NCI-H2107 treated with DMSO at 0.1 percent for 48 hours (cell line): ENCODE measurements around the gene FSTL4.

Source experiments
- DNase-seq: peaks from one replicate; lab custom pipeline; 2025; ENCODE audit not compliant: unreplicated experiment; lab: John Stamatoyannopoulos, UW

The FSTL4 gene

DNA sequence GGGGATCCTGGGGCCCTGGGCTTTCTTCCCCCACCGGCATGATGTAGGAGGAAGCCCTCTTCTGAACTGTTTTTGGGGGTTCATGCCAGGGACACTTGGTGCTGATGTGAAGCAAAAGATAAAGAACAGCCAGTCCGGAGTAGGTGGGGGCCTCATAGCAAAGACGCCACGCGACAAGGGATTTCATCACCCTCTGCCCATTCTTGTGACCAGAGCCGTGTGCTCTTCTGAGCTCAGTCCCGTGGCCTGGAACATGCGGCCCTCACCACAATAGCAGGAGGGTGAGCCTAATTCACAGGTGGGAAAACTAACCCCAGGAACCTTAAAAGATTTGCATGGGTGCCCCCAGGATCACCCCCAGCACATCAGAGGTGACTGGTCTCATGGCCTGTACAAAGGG is 334.6 kb downstream of the FSTL4 start:
- no peak for DNase-seq

DNA sequence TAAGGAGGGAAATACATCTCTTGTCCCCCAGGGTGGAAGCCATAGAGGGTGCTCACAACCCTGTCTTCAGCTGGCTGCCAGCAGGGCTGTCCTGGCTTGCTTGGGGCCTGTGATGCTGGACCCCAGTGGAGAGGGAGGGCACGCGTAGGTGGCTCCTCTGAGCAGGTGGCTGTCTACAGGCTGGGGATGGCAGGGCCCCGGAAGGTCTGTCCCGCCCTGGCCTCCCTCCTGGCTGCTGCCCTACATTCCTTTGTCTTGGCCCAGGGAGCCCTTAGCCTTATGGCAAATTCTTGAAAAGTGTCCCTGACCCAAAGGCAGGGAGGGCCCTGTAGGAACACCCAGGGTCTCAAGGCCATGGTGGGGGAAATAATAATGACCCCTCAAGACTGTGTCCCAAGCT is 336.2 kb downstream of the FSTL4 start:
- DNase-seq = no peak

DNA sequence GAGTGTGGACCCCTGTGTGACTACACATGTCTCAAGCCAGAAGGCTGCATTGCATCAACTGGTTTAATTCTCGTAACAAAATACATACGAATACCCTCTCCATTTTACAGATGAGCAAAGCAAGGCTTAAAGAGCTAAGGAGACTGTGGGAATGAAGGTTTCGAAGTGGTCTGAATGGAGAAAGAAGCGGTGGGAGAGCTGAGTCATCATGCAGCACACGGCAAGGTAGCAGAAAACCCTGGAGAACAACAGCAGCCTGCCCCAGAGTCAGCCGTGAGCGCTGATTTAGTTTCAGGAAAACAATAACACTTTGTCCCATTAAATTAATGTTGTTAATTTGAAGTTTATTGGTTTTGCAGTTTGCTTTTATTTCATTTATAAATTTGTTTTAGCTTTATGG is 336.7 kb downstream of the FSTL4 start:
- DNase-seq = no peak

DNA sequence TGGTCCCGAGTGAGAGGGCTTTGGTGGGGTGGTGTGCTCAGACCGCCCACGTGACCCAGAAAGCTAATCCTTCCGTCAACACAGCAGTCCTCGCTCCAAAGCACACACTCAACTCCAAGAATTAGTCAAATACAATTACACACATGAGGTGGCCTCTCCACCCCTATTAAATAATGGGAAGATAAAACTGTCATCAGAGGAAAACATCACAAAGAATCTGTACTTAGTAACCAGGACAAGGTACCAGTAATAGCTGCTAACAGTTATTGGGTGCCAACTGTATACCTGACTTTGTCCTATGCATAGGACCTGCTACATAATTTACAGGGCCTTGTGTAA is 337.8 kb downstream of the FSTL4 start:
- DNase-seq = no peak

DNA sequence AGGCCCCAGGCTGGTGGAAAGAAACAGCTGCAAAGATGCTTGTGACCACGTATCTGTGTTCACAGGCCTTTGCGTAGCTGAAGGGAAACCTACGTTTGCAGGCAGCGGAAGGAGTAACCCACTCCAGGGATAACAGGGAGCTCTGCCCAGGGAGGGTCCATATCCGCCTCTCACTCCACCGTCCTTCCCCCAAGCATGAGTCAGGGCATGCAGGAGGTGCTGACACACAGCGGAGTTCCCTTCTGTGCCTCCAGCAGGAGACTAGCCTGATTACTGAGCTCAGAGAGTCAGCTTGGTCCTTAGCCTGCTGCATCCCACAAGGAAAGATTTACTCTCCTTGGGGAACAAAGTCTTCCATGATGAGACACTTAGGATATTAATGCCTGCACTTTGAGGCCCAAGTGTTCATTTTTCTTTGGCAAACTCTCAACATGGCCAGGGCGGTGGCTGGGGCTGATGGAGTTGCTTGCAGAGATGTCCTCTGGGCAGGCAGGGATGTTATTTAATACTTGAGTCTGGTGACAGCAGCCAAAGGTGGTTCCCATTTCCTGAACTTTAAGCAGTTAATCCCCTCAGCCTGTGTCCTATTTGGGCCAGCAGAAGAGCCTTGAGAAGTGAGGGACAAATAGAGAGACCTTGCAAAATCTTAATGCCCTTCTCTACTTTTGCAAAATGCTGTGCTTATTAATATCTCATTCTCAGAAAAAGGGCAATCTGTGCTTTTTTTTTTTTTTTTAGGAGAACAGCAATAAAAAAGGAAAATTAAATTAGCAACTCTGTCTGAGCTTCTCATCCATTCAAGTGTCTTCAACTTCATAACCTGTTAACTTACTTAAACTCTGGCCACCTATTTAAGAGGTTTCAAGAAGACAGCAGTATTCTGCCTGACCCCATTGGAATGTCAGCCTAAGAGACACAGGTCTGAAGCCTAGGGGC is 338.4 kb downstream of the FSTL4 start:
- DNase-seq = no peak

DNA sequence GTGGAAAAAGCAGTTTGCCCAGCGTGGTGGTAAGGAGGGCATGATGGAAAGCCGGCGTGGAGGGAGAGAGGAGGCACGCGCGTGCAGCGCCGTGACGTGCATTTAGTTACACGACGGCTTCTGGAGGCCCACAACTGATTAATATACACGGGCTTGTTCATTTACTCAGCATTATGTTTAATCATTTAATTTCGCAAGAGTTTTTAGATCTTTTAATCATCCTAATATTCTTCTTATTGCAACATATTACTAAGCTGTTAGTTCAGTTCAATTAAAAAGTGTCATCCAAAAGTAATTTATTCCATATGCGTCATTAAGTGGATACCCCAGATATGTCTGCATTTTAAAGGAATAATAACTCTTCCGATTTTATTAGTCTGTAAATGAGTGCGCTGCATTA is 340.0 kb downstream of the FSTL4 start:
- DNase-seq = no peak

DNA sequence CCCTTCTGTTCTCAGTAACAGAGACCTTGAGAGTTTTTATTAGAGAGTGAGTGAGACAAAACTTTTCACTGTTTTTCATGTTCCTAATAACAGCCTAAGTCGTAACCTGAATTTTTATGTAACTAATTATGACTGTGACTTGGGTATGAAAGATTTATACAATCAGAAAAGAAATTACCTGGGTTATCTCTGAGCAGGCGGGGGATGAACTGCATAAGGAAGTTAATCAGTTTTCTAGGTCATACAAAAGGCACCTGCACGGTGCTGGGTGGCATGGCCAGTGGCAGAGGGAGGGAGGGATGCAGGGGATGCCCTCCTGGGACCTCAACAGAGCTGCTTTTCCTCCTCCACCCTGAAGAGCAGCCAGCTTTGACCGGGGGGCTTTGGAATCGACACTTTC is 340.7 kb downstream of the FSTL4 start:
- no peak for DNase-seq

DNA sequence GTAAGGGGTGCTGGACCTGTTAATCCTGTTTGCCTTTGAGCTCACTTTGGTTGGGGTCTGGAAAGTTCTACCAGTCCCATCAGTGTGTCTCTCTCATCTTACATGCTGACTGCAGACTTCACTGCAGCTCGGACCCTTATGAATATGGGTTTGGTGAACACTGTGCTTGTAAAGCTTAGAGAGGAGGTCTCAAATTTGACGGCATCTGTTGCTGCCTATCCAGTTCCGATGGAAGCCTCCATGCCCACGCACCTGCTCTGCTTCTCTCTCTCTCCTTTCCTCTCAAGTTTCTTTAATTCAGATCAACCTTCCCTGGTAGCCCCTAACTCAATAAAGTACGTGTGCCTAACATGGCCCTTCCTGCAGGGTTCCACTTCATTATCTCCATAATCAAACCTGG is 342.6 kb downstream of the FSTL4 start:
- no peak for DNase-seq

DNA sequence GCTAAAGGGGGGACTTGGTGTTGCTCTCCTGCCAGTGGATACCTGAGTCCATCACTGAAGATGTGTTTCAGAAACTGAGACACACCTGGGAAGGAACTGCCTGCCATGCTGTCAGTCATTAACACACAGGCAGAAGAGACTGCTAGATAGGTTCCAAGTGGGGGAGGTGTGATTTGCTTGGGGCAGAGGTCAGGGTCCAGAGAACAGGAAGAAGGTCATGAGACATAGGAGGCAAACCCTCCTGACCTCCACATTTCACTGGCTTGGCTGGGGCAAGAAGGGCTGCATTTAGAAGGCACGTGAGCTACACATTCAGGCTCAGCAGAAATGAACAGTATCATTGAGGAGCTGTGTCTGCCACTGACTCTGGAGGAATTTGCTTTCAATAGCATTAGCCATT is 344.7 kb downstream of the FSTL4 start:
- no peak for DNase-seq

DNA sequence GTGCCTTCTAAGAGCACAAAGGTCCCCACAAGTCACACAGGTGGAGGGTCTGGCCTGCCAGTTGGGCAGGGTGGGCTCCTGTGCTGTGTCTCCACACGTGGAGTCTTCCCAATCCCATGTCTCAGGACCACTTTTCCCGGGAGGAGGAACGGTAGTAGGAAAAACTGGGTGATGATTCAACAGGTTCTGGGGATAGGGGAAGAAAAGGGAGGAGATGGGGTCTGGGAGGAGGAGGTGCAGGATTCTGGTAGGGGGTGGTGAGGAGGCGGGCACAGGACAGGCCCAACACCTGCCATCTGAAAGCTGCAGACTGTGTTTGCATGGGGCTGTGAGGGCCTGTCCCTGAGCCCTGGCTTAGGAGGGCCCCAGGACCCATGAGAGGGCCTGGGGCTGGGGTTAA is 345.4 kb downstream of the FSTL4 start:
- no peak for DNase-seq

DNA sequence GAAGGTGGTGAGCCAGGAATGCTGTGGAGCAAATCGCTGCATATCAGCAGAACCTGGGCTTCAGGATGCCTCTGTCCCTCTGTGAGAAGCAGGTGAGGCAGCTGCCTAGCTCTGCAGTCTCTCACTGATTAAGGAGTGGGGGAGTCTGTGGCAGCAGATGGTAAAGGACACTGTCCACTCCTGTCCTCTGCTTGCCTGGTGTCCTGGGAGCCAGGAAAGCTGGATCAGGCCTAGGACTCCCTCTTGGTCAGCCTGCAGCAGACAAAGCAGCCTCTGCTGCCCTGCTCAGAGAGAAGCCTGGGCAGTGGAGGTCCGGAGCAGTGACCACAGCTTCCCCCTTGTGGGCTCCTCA is 345.8 kb downstream of the FSTL4 start:
- no peak for DNase-seq

DNA sequence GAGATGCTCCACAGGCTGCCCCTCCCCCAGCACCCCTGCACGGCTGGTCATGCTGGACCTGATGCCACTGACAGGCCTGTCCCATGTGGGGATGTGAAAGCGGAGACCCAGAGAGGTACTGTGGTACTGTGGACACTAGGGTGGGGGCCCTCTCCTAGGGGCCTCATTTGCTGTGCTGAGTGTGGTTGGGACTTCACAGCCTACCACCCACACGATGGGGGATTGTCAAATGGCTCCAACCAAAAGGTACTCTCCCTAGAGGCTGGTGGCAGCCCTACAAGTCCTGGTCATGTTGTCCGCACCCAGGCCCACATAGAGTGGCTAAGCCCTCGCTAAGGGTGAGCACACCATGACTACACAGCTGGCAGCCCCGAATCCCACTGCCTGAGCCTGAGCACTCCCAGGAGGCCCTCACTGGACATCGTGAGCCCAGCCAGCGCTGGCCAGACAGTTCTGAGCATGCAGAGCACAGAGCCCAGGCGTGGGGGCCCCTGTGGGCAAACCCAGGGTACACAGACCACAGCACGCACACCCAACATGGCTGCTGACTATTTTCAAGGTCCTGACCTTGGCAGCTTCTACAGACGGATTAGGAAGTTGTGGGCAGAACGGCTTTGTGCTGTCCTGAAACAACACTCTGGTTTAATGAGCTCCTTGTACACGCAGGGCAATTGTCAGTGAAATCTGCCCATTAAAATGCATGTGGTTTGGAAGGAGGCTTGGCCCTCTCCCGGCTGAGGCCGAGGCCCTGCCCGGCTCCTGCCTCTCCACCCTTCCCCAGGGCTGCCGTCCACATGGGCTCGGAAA is 346.4 kb downstream of the FSTL4 start:
- DNase-seq = no peak

DNA sequence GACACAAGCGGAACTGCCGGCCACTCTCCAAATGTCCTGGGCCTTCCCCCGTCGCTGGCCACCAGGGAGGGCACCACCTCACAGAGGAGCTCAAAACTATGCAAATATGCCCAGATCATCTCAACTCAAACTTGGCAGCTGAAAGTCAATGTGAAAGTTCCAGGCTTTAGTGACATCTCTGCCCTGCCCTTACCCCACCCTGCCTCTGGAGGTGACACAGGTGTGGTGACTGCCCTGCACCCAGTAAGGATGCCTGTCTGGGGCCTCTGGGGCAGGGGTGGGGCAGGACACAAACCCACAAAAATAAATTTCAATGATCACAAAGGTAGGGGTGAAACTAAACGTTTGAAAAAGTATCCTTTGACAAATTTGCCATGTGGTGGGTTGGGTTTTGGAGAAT is 347.1 kb downstream of the FSTL4 start:
- no peak for DNase-seq

DNA sequence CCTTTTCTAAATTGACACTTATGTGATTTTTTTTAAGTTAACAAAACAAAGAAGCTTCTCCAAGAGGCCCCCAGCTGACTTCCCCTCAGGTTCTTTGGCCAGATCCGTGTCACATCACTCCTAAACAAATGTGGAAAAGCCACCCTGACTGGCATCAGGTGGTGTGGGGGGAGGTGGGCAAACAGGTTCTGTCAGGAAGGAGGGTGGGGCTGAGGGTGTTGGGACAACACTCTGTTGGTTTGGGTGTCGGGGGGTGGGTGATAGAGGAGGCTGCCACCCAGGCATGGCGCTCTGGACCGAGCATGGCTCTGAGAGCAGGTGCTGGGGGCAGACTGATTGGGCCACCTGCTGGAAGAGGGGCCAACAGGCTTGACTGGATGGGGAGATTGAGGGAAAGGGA is 349.7 kb downstream of the FSTL4 start:
- no peak for DNase-seq

DNA sequence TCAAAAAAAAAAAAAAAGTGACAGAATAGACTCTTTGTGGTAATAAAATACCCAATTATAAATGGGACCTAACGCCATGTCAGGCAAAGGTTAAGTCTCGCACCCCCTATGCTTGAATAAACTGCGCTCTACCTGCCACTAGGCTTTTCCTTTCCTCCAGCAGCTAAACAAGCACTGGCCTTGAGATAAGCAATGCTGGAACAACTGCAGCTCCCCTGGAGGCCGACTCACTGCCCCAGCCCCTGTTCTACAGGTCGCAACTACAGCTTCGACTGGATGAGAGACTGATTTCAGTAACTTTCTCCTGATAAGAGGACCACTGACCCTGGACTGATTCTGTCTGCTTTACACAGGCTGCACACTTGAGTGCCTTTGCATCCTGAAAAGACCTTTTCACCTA is 350.3 kb downstream of the FSTL4 start:
- no peak for DNase-seq

DNA sequence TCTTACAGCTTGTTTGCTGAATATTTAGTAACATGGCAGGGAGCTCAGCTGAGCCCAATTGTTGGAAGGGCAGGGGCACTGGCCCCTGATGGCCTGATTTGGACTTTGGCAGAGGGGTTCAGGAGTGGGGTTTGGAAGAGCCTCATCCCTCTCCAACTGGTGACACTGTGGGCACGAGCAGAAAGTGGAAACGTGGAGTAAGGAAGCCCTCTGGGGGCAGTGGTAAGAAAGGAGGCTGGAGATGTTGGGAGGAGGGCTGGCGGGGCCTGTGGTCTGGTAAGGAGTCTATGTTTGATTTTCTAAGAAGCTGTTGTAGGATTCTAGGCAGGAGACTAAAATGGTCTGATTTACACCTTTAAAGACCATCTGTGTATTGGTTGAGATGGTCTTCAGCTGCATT is 351.6 kb downstream of the FSTL4 start:
- no peak for DNase-seq

DNA sequence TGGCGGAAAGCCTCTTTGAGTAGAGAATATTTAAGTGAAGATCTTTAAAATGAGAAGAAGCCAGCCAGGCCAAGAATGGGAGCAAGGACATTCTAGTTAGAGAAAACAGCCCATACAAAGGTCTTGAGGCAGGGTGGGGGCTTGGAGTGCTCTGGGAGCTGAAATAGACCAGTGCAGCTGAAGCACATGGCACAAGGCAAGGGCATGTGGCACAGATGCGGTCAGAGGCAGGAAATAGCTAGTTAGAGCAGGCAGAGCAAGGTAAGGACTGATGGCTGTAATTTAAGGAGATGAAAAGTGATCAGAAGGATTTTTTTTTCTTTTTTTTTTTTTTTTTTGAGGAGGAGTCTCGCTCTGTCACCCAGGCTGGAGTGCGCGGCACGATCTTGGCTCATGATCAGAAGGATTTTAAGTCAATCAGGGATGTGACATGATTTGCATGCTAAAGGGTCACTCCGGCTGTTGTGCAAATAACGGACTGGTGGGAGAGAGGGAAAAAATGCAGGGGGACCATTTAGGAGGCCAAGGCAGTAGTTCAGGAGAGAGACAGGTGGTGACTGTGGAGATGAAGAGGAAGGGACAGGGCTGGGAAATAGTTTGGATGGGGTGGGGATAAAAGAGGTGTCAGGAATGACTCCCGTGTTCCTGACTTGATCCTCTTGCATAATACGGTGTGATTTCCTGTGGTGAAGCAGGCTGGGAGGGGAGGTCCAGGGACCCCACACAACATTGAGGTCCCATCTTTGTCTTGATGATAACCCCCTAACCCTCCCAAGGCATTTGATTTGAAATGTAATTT is 352.9 kb downstream of the FSTL4 start:
- DNase-seq = no peak

DNA sequence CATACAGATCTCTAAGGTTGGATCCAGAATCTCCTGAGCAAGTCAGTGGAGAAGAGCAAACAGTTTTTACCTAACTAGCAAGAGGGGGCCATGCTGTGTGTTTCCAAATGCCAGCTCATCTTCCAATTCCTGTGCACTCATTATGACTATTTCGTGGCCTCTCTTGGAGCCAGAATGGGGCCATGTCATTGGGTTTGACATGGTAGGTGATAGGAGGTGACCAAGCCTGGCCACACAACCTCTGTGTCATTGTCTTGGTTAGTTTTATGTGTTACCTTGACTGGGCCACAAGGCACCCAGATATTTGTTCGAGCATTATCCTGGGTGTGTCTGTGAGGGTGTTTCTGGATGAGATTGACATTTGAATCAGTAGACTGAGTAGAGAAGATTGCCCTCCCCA is 354.4 kb downstream of the FSTL4 start:
- no peak for DNase-seq

DNA sequence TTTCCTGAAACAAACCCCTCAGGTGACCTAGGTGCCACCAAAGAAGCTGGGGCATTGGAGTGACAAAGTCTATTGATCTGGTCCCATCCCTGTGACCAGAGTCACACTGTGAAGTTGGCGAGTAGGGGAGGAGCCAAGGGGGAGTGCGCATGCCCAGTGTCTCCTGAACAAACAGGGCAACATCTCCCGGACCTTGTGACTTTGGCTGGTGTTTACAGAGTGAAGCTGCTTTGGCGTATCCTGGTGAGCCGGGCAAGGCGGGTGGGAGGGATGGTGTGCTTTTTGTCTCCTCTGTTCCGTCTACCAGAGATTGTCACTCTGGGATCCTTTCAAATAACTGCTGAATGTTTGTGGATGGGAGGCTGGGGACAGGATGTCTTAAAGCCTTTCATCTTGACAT is 356.1 kb downstream of the FSTL4 start:
- DNase-seq = no peak

DNA sequence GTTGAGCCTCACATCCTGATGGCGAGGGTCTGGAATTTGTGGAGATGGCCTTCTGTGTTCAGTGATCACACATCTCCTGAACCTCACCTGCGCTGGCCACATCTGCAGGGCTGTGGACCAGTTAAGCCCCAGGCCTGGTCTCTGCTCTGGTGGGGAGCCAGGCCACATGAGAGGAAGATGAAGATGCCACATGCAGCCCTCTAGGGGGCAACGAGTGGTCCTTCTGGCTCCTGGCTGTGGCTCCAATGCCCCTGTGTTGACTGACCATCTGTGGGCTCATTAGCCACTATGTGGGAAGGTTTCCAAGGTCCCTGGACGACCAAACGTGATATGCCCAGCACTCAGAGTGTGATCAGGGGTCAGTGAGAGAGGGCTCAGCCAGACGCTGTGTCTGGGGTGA is 357.5 kb downstream of the FSTL4 start:
- no peak for DNase-seq

DNA sequence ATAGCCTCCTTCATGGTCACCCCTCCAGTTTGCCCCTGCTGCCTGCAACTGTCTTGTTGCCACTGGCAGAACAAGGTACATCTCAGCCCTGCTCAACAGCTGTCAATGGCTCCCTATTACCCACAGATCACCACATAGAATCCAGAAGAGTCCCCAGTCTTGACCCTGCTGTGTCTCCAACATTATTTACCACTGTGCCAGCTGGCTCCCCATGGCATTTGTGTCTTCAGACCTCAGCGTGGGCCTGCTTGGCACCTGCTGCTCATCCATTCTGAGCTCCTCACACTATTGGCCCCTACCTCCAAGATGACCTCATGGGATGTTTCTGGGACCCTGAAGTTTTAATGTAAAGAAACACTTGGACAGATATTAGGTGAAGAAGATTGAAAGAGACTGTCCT is 358.7 kb downstream of the FSTL4 start:
- DNase-seq = no peak

DNA sequence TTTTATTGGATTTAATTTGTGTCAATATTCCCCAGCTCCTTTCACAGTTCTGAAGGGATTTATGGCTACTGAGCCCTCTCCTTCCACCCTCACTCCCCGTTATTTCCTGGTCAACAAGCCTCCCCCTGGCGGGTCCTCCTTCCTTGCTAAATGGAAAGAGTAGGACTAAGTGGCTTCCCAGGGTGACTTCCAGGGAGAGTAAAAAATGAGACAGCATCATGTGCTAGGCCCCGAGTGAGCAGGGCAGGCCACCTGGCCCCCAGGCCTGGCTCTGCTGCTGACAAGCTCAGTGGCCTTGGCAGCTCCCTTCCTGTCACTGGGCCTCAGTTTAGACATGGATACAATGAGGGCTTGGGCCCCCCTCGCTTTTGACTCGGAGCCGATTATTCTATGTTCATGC is 359.3 kb downstream of the FSTL4 start:
- DNase-seq = no peak
